Fibroblast of peridontal ligament (primary cell): ENCODE data around the gene PIGQ.

Source experiments
- DNase-seq: peaks from one replicate; pipeline ENCODE4 v3.0.0-alpha.2; 2010; ENCODE audit errors: extremely low read depth

Gene PIGQ

GRCh38 chr16:628321-629061 is 58.7 kb downstream of the PIGQ start:
- no peak for DNase-seq

GRCh38 chr16:629185-629832 is 59.5 kb downstream of the PIGQ start:
- DNase-seq = no peak

GRCh38 chr16:629833-630248 is 60.1 kb downstream of the PIGQ start:
- DNase-seq = no peak

- no peak for DNase-seq
Measured at GRCh38 chr16:630249-630814, 60.6 kb downstream of the PIGQ start.

GRCh38 chr16:630815-631405 is 61.1 kb downstream of the PIGQ start, which contains the start of gene WFIKKN1:
WFIKKN1 (plus strand) TSS chr16:630985; CDS start chr16:631254, 269 bp downstream.
- no peak for DNase-seq

GRCh38 chr16:631808-632358 is 62.1 kb downstream of the PIGQ start:
- DNase-seq = no peak

GRCh38 chr16:632486-633335 is 62.9 kb downstream of the PIGQ start:
- DNase-seq = no peak

GRCh38 chr16:633336-634050 is 63.7 kb downstream of the PIGQ start:
- no peak for DNase-seq
